GM19240 (cell line): Measurements from ENCODE around the gene CNTN1.
"Not testable (repeated sequence)": the region's sequence is repeated elsewhere in the genome, so short reads cannot be mapped to it uniquely, and the experiment has no call there.

Source experiments
- DNase-seq: peaks from one replicate; pipeline ENCODE4 v3.0.0; 2011; ENCODE audit warnings: low spot score; ENCODE audit not compliant: insufficient read length

CNTN1 gene

GRCh38 chr12:41026151-41026550, 333.9 kb downstream of the CNTN1 start:
- no peak for DNase-seq

- no peak for DNase-seq
Observed at GRCh38 chr12:41032386-41032785, 340.1 kb downstream of the CNTN1 start.

GRCh38 chr12:41034686-41035085, 342.4 kb downstream of the CNTN1 start:
- DNase-seq, result no peak

- no peak for DNase-seq
Observed at GRCh38 chr12:41039461-41039860, 347.2 kb downstream of the CNTN1 start.

GRCh38 chr12:41045509-41045908, 353.3 kb downstream of the CNTN1 start:
- DNase-seq, result no peak

GRCh38 chr12:41049033-41049432, 356.8 kb downstream of the CNTN1 start:
- no peak for DNase-seq

GRCh38 chr12:41051954-41052353, 359.7 kb downstream of the CNTN1 start:
- DNase-seq, result no peak

- no peak for DNase-seq
Observed at GRCh38 chr12:41052441-41052840, 360.2 kb downstream of the CNTN1 start.

GRCh38 chr12:41053046-41053445, 360.8 kb downstream of the CNTN1 start:
- DNase-seq, result no peak

- DNase-seq, result no peak
Observed at GRCh38 chr12:41055875-41056577, 363.8 kb downstream of the CNTN1 start.

- no peak for DNase-seq
Observed at GRCh38 chr12:41058266-41058665, 366.0 kb downstream of the CNTN1 start.

- DNase-seq, result no peak
Observed at GRCh38 chr12:41061192-41061591, 369.0 kb downstream of the CNTN1 start.

GRCh38 chr12:41064411-41064810, 372.2 kb downstream of the CNTN1 start:
- DNase-seq, result no peak

GRCh38 chr12:41067941-41068645, 375.9 kb downstream of the CNTN1 start:
- no peak for DNase-seq

- DNase-seq, result no peak
Observed at GRCh38 chr12:41073633-41074472, 381.6 kb downstream of the CNTN1 start.

- DNase-seq, result no peak
Observed at GRCh38 chr12:41074473-41074769, 382.2 kb downstream of the CNTN1 start.

GRCh38 chr12:41076114-41076513, 383.9 kb downstream of the CNTN1 start:
- no peak for DNase-seq

GRCh38 chr12:41081241-41081640, 389.0 kb downstream of the CNTN1 start:
- not testable (repeated sequence) for DNase-seq

GRCh38 chr12:41089438-41089837, 397.2 kb downstream of the CNTN1 start:
- no peak for DNase-seq

GRCh38 chr12:41092115-41092514, 399.9 kb downstream of the CNTN1 start:
- no peak for DNase-seq

- DNase-seq, result no peak
Observed at GRCh38 chr12:41096797-41097196, 404.6 kb downstream of the CNTN1 start.

- no peak for DNase-seq
Observed at GRCh38 chr12:41100572-41100971, 408.3 kb downstream of the CNTN1 start.
